Measurements from ENCODE around the gene KISS1. TPM values are rescaled to one million over a fixed set of nuclear protein-coding genes. Genes with fewer than 3 reads are reported as not detected.
A peak's percentile ranks its signal among the peaks of the same experiment; 100 is the strongest.

The KISS1 gene
- total RNA-seq, 1 experiment from 2014 or later = 1.3 TPM

- POLR2A ChIA-PET = no interaction called here
- BruUV-seq (replicated peaks) = no TSS peak
- intact Hi-C loops (cut with micrococcal nuclease) = no loop called here
- CTCF ChIA-PET = no interaction called here
- Histone ChIP-seq H3K4me3 (replicated peaks in 1 of 2; ENCODE audit: low read depth in 1 of 2, low read length in 2 of 2) (no peak overlapping the region), H3K36me3 (ENCODE audit: control insufficient read depth in 1 of 2, insufficient read depth in 2 of 2, low read length in 2 of 2) (no peaks in the 10 kb centered on the region), H4K20me1 (ENCODE audit: insufficient read depth) (no peaks in the 10 kb centered on the region), H2AFZ (ENCODE audit: low read depth, low read length, poor library complexity, severe bottlenecking) (no peak overlapping the region), H3K9me3 (ENCODE audit: control insufficient read depth in 1 of 2, insufficient read depth in 1 of 2, low read depth in 1 of 2, low read length in 2 of 2) (no peaks in the 10 kb centered on the region), H3K9me2 (ENCODE audit: insufficient read depth) (no peaks in the 10 kb centered on the region), H3K79me2 (ENCODE audit: insufficient read depth, low read length) (0 out of 2 replicates have a peak, but pooled peaks cover 4% of the 10 kb centered on the region), H3K27ac (ENCODE audit: low read depth, low read length) (no peak overlapping the region), H3K4me1 (ENCODE audit: control insufficient read depth in 1 of 2, insufficient read depth in 2 of 2, low read length in 2 of 2) (peaks cover 18 to 42% of the 10 kb centered on the region in 2 experiments), H3K9ac (ENCODE audit: low read length) (no peak overlapping the region), H3K27me3 (ENCODE audit: insufficient read depth, low read length) (no peaks in the 10 kb centered on the region), H3K4me2 (ENCODE audit: low read length) (no peak overlapping the region)
- DNase-seq (ENCODE audit: low read depth, low spot score) (no peak), ATAC-seq (no peak)
- RAD21 ChIA-PET (ENCODE audit: low non-redundant PET in 1 of 2, low total read pairs in 2 of 2, uncharacterized antibody in 2 of 2, unreplicated experiment in 2 of 2) = no interaction called here
- TF ChIP-seq SP1 (IDR thresholded peaks at IDR 0.05; ENCODE audit: low read depth) = no peak
Observed at GRCh38 chr1:204201348-204202040, 5.2 kb upstream of the KISS1 start.

GRCh38 chr1:204199579-204199978 lies 3.3 kb upstream of the KISS1 start:
- Histone ChIP-seq H3K27ac (ENCODE audit: low read depth, low read length) (no peak overlapping the region), H2AFZ (ENCODE audit: low read depth, low read length, poor library complexity, severe bottlenecking) (no peak overlapping the region), H3K9me3 (ENCODE audit: control insufficient read depth in 1 of 2, insufficient read depth in 1 of 2, low read depth in 1 of 2, low read length in 2 of 2) (no peaks in the 10 kb centered on the region), H3K9me2 (ENCODE audit: insufficient read depth) (no peaks in the 10 kb centered on the region), H3K4me2 (ENCODE audit: low read length) (peak overlapping the region; percentile 72), H3K79me2 (ENCODE audit: insufficient read depth, low read length) (no peaks in the 10 kb centered on the region), H3K4me1 (ENCODE audit: control insufficient read depth in 1 of 2, insufficient read depth in 2 of 2, low read length in 2 of 2) (peaks cover 18 to 52% of the 10 kb centered on the region in 2 experiments), H3K27me3 (ENCODE audit: insufficient read depth, low read length) (no peaks in the 10 kb centered on the region), H3K4me3 (replicated peaks in 1 of 2; ENCODE audit: low read depth in 1 of 2, low read length in 2 of 2) (no peak overlapping the region), H3K36me3 (ENCODE audit: control insufficient read depth in 1 of 2, insufficient read depth in 2 of 2, low read length in 2 of 2) (no peaks in the 10 kb centered on the region), H3K9ac (ENCODE audit: low read length) (peak overlapping the region; percentile 53), H4K20me1 (ENCODE audit: insufficient read depth) (no peaks in the 10 kb centered on the region)
- DNase-seq (ENCODE audit: low read depth, low spot score) = no peak
- POLR2A ChIA-PET = interaction anchor here (1.3 kb wide), 1 partner anchor 15 kb away, joined by 4 read pairs; the partner anchor contains the start of gene GOLT1A
- no TSS peak for BruUV-seq (replicated peaks)
- RAD21 ChIA-PET (ENCODE audit: low non-redundant PET in 1 of 2, low total read pairs in 2 of 2, uncharacterized antibody in 2 of 2, unreplicated experiment in 2 of 2) = interaction anchor here in 1 of 2 experiments (1.5 kb wide), 1 partner anchor 37 kb away, joined by 5 read pairs; no protein-coding TSS in a partner anchor
- CTCF ChIA-PET = no interaction called here
- TF ChIP-seq YY1 (IDR thresholded peaks at IDR 0.05; ENCODE audit: extremely low read depth, insufficient replicate concordance, low read depth, low read length) = no peak
- no peak for TF ChIP-seq CEBPB (IDR thresholded peaks at IDR 0.05; ENCODE audit: low read depth)
- no peak for TF ChIP-seq TCF7L2 (IDR thresholded peaks at IDR 0.05; ENCODE audit: borderline replicate concordance, extremely low read depth, insufficient read depth, insufficient read length)
- TF ChIP-seq SIN3A (IDR thresholded peaks at IDR 0.05; ENCODE audit: low read depth) = no peak
- no peak for TF ChIP-seq EZH2 (IDR thresholded peaks at IDR 0.05)
- ATAC-seq = no peak
- intact Hi-C loops (cut with micrococcal nuclease) = loop anchor here (2.0 kb wide), 1 partner anchor 37 kb away; no protein-coding TSS in a partner anchor
